Erythroblast (primary cell): ENCODE data around the gene MARK1.

Source experiments
- GATA1 ChIP-seq: IDR thresholded peaks from 2 replicates; pipeline ENCODE4 v1.6.1; 2011; ENCODE audit warnings: low read depth, mild to moderate bottlenecking, control low read depth, low read length, moderate library complexity
- POLR2A ChIP-seq: IDR thresholded peaks from 2 replicates; pipeline ENCODE4 v1.6.1; 2011; ENCODE audit warnings: mild to moderate bottlenecking, low read length

GRCh38 chr1:220544901-220545303 lies 17.0 kb downstream of the MARK1 start:
- TF ChIP-seq POLR2A (no peak), GATA1 (no peak)
